GM10248 (cell line): ENCODE measurements around the gene OR10W1.

ENCODE experiments used
- CTCF ChIA-PET: fragments of 300-600 bp; sonication (Branson Sonifier 250); formaldehyde crosslinking; extraction: SDS; loops from one replicate; lab custom pipeline; 2021; ENCODE audit warnings: antibody characterized with exemption; lab: Yijun Ruan, JAX
- POLR2A ChIA-PET: fragments of 350-650 bp; sonication (Branson Sonifier 250); formaldehyde crosslinking; extraction: SDS; loops from one replicate; lab custom pipeline; 2020; ENCODE audit warnings: antibody characterized with exemption; lab: Yijun Ruan, JAX
- DNase-seq: peaks from one replicate; pipeline ENCODE4 v3.0.0; 2012; ENCODE audit errors: extremely low spot score
- TF ChIP-seq, protein P1 (sequence below): IDR thresholded peaks from 2 replicates; pipeline ENCODE4 v1.5.1; 2012; ENCODE audit warnings: mild to moderate bottlenecking, low read depth; ENCODE audit errors: extremely low read depth, missing control alignments, control extremely low read depth

The OR10W1 gene

DNA sequence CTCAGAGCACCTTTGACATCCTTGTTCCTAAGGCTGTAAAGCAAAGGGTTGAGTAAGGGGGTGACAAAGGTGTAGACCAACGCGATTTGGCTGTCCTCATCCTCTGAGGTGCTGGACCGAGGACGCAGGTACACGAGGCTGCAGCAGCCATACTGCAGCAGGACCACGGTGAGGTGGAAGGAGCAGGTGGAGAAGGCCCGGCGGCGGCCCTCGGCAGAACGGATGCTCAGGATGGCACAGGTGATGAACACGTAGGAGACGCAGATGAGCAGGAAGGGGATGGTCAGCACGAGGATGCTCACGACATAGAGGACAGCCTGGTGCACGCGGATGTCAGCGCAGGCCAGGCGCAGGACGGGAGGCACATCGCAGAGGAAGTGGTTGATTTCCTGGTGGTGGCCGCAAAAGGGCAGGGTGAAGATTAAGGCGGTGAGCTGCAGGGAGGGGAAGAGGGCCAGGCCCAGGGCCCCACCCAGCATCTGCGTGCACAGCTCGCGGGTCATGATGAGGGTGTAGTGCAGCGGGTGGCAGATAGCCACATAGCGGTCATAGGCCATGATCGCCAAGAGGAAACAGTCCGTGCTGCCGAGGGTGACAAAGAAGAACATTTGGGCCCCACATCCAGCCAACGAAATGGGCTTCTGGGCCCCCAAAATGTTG, 40.0 kb downstream of the OR10W1 start:
- POLR2A ChIA-PET = no interaction called here
- no peak for DNase-seq
- TF ChIP-seq, protein P1, sequence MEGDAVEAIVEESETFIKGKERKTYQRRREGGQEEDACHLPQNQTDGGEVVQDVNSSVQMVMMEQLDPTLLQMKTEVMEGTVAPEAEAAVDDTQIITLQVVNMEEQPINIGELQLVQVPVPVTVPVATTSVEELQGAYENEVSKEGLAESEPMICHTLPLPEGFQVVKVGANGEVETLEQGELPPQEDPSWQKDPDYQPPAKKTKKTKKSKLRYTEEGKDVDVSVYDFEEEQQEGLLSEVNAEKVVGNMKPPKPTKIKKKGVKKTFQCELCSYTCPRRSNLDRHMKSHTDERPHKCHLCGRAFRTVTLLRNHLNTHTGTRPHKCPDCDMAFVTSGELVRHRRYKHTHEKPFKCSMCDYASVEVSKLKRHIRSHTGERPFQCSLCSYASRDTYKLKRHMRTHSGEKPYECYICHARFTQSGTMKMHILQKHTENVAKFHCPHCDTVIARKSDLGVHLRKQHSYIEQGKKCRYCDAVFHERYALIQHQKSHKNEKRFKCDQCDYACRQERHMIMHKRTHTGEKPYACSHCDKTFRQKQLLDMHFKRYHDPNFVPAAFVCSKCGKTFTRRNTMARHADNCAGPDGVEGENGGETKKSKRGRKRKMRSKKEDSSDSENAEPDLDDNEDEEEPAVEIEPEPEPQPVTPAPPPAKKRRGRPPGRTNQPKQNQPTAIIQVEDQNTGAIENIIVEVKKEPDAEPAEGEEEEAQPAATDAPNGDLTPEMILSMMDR = no peak
- CTCF ChIA-PET = interaction anchor here (1.4 kb wide), 1 partner anchor 10 kb away, joined by 3 read pairs; no protein-coding TSS in a partner anchor

DNA sequence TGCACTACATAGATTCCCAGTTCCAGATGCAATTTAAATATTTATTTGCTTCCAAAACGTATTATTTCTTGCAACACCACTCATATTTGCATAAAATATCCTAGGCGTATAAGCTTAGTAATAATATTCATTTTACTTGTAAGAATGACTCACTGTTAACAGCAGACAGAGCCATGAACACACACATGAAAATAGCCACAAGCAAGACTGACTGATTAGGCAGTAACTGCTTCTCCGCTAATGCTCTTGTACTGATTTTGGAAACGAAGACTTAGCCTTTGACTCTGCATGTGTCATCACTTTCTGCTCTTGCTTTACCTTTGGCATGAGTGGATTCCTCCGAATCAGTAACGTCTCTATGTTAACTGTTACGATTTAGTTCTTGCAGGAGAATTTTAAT, 45.3 kb downstream of the OR10W1 start:
- POLR2A ChIA-PET = no interaction called here
- no peak for DNase-seq
- TF ChIP-seq, protein P1 = no peak
- CTCF ChIA-PET = no interaction called here
